Activated naive CD4-positive, alpha-beta T cell treated with anti-CD3 and anti-CD28 coated beads for 36 hours (primary cell): ENCODE results near the gene EFNA5. TPM values are rescaled to one million over a fixed set of nuclear protein-coding genes. Genes with fewer than 3 reads are reported as not detected.

Source experiments
- CTCF ChIA-PET: fragments of 350-600 bp; sonication (Branson Sonifier 250); formaldehyde crosslinking; loops from one replicate; lab custom pipeline; 2021; ENCODE audit warnings: antibody characterized with exemption; lab: Charles Lee
- DNase-seq: peaks from one replicate; pipeline ENCODE4 v3.0.0-alpha.2; 2020
- H3K27ac Mint-ChIP-seq: one replicate; pipeline ENCODE4 v1.8.0; 2021; ENCODE audit warnings: mild to moderate bottlenecking, mixed read lengths
- H3K27me3 Mint-ChIP-seq: one replicate; pipeline ENCODE4 v1.8.0; 2021; ENCODE audit warnings: low read depth, mixed read lengths
- H3K36me3 Mint-ChIP-seq: one replicate; pipeline ENCODE4 v1.8.0; 2021; ENCODE audit warnings: low read depth, mixed read lengths
- H3K4me1 Mint-ChIP-seq: one replicate; pipeline ENCODE4 v1.8.0; 2021; ENCODE audit warnings: low read depth, mixed read lengths
- H3K4me3 Mint-ChIP-seq: one replicate; pipeline ENCODE4 v1.8.0; 2021; ENCODE audit warnings: mild to moderate bottlenecking, moderate library complexity, mixed read lengths
- H3K9me3 Mint-ChIP-seq: one replicate; pipeline ENCODE4 v1.8.0; 2021; ENCODE audit warnings: mixed read lengths
- intact Hi-C: fragments of 100-400 bp; cut with micrococcal nuclease; formaldehyde crosslinking; loops from one replicate; pipeline ENCODE4 v1.15.1; 2023
- total RNA-seq, 2 experiments: library from RNA; stranded (reverse); gene quantifications; one replicate each; pipeline ENCODE4 v1.2.3, GENCODE V29; 2021

The EFNA5 gene
- total RNA-seq, 2 experiments from 2014 or later: not detected

- DNase-seq: no peak
- Mint-ChIP-seq H3K27ac (no peak overlapping the region), H3K36me3 (no peaks in the 10 kb centered on the region), H3K27me3 (peaks cover 6% of the 10 kb centered on the region), H3K9me3 (no peaks in the 10 kb centered on the region), H3K4me3 (no peak overlapping the region), H3K4me1 (peaks cover 5% of the 10 kb centered on the region)
- CTCF ChIA-PET: no interaction called here
- intact Hi-C loops: no loop called here
Measured at GRCh38 chr5:107542428-107542827, 128.3 kb downstream of the EFNA5 start.

- no peak for DNase-seq
- Mint-ChIP-seq H3K27me3 (peaks cover 6% of the 10 kb centered on the region), H3K9me3 (no peaks in the 10 kb centered on the region), H3K36me3 (no peaks in the 10 kb centered on the region), H3K4me3 (no peak overlapping the region), H3K27ac (no peak overlapping the region), H3K4me1 (peaks cover 5% of the 10 kb centered on the region)
- intact Hi-C loops: no loop called here
- CTCF ChIA-PET: no interaction called here
Measured at GRCh38 chr5:107541400-107541799, 129.3 kb downstream of the EFNA5 start.

GRCh38 chr5:107539726-107540330 is 130.9 kb downstream of the EFNA5 start:
- CTCF ChIA-PET: interaction anchor here (1.0 kb wide), 1 partner anchor 12 kb away, joined by 3 read pairs; no protein-coding TSS in a partner anchor
- no peak for DNase-seq
- H3K27ac Mint-ChIP-seq: no peak overlapping the region
- peaks cover 5% of the 10 kb centered on the region for H3K4me1 Mint-ChIP-seq
- H3K4me3 Mint-ChIP-seq: no peak overlapping the region
- intact Hi-C loops: no loop called here
- H3K9me3 Mint-ChIP-seq: no peaks in the 10 kb centered on the region
- no peaks in the 10 kb centered on the region for H3K36me3 Mint-ChIP-seq
- H3K27me3 Mint-ChIP-seq: peaks cover 6% of the 10 kb centered on the region

GRCh38 chr5:107538805-107539445 is 131.8 kb downstream of the EFNA5 start:
- intact Hi-C loops: no loop called here
- H3K27me3 Mint-ChIP-seq: peaks cover 6% of the 10 kb centered on the region
- no peak overlapping the region for H3K4me3 Mint-ChIP-seq
- H3K36me3 Mint-ChIP-seq: no peaks in the 10 kb centered on the region
- no peak overlapping the region for H3K27ac Mint-ChIP-seq
- no peak for DNase-seq
- H3K9me3 Mint-ChIP-seq: no peaks in the 10 kb centered on the region
- peaks cover 5% of the 10 kb centered on the region for H3K4me1 Mint-ChIP-seq
- CTCF ChIA-PET: interaction anchor here (1.0 to 1.8 kb wide), 2 partner anchors 13 to 33 kb away, joined by 3 to 5 read pairs; no protein-coding TSS in a partner anchor

GRCh38 chr5:107538331-107538730 is 132.4 kb downstream of the EFNA5 start:
- DNase-seq: no peak
- peaks cover 6% of the 10 kb centered on the region for H3K27me3 Mint-ChIP-seq
- CTCF ChIA-PET: interaction anchor here (1.8 kb wide), 1 partner anchor 34 kb away, joined by 5 read pairs; no protein-coding TSS in a partner anchor
- H3K27ac Mint-ChIP-seq: no peak overlapping the region
- H3K36me3 Mint-ChIP-seq: no peaks in the 10 kb centered on the region
- H3K9me3 Mint-ChIP-seq: no peaks in the 10 kb centered on the region
- intact Hi-C loops: no loop called here
- H3K4me1 Mint-ChIP-seq: peaks cover 5% of the 10 kb centered on the region
- H3K4me3 Mint-ChIP-seq: no peak overlapping the region

GRCh38 chr5:107535849-107536248 is 134.9 kb downstream of the EFNA5 start:
- DNase-seq: no peak
- Mint-ChIP-seq H3K4me3 (no peak overlapping the region), H3K4me1 (peaks cover 5% of the 10 kb centered on the region), H3K27ac (no peak overlapping the region), H3K36me3 (no peaks in the 10 kb centered on the region), H3K9me3 (no peaks in the 10 kb centered on the region), H3K27me3 (peaks cover 10% of the 10 kb centered on the region)
- intact Hi-C loops: no loop called here
- CTCF ChIA-PET: no interaction called here

- no peaks in the 10 kb centered on the region for H3K36me3 Mint-ChIP-seq
- no peaks in the 10 kb centered on the region for H3K9me3 Mint-ChIP-seq
- DNase-seq: no peak
- no peak overlapping the region for H3K4me3 Mint-ChIP-seq
- peaks cover 7% of the 10 kb centered on the region for H3K27me3 Mint-ChIP-seq
- H3K4me1 Mint-ChIP-seq: peaks cover 5% of the 10 kb centered on the region
- H3K27ac Mint-ChIP-seq: no peak overlapping the region
- CTCF ChIA-PET: interaction anchor here (0.7 kb wide), 1 partner anchor 121 kb away, joined by 3 read pairs; no protein-coding TSS in a partner anchor
- intact Hi-C loops: no loop called here
Measured at GRCh38 chr5:107533910-107534876, 136.5 kb downstream of the EFNA5 start.

GRCh38 chr5:107532916-107533315 is 137.8 kb downstream of the EFNA5 start:
- H3K27ac Mint-ChIP-seq: no peak overlapping the region
- no peak for DNase-seq
- CTCF ChIA-PET: no interaction called here
- no peaks in the 10 kb centered on the region for H3K4me1 Mint-ChIP-seq
- peaks cover 7% of the 10 kb centered on the region for H3K27me3 Mint-ChIP-seq
- intact Hi-C loops: no loop called here
- H3K4me3 Mint-ChIP-seq: no peak overlapping the region
- no peaks in the 10 kb centered on the region for H3K36me3 Mint-ChIP-seq
- no peaks in the 10 kb centered on the region for H3K9me3 Mint-ChIP-seq

GRCh38 chr5:107532169-107532878 is 138.4 kb downstream of the EFNA5 start:
- Mint-ChIP-seq H3K27me3 (peaks cover 4% of the 10 kb centered on the region), H3K27ac (no peak overlapping the region), H3K36me3 (no peaks in the 10 kb centered on the region), H3K4me1 (no peaks in the 10 kb centered on the region), H3K9me3 (no peaks in the 10 kb centered on the region), H3K4me3 (no peak overlapping the region)
- intact Hi-C loops: no loop called here
- CTCF ChIA-PET: no interaction called here
- DNase-seq: no peak

- Mint-ChIP-seq H3K27me3 (peaks cover 4% of the 10 kb centered on the region), H3K9me3 (no peaks in the 10 kb centered on the region), H3K4me3 (no peak overlapping the region), H3K27ac (no peak overlapping the region), H3K36me3 (no peaks in the 10 kb centered on the region), H3K4me1 (no peaks in the 10 kb centered on the region)
- no peak for DNase-seq
- CTCF ChIA-PET: no interaction called here
- intact Hi-C loops: no loop called here
Measured at GRCh38 chr5:107531308-107531707, 139.4 kb downstream of the EFNA5 start.

GRCh38 chr5:107529618-107530017 is 141.1 kb downstream of the EFNA5 start:
- intact Hi-C loops: no loop called here
- Mint-ChIP-seq H3K27me3 (peaks cover 4% of the 10 kb centered on the region), H3K9me3 (no peaks in the 10 kb centered on the region), H3K4me1 (no peaks in the 10 kb centered on the region), H3K27ac (no peak overlapping the region), H3K36me3 (no peaks in the 10 kb centered on the region), H3K4me3 (no peak overlapping the region)
- no peak for DNase-seq
- CTCF ChIA-PET: no interaction called here
